ENCODE results near the gene IDH3G. TPM values are rescaled to one million over a fixed set of nuclear protein-coding genes. Genes with fewer than 3 reads are reported as not detected.

The IDH3G gene
- total and polyA plus RNA-seq, 2 experiments from 2014 or later = 99.8 to 110 TPM

- no peak overlapping the region for H3K4me3 ChIP-seq
- no peak overlapping the region for H3K27ac ChIP-seq
- no peak for TF ChIP-seq CTCF (IDR thresholded peaks at IDR 0.05; ENCODE audit: low read depth, low read length)
- no peaks in the 10 kb centered on the region for H3K9me3 ChIP-seq (ENCODE audit: low read depth)
- H3K27me3 ChIP-seq = no peaks in the 10 kb centered on the region
- no peak for DNase-seq (ENCODE audit: low read depth in 1 of 2, low spot score in 1 of 2)
- no peaks in the 10 kb centered on the region for H3K36me3 ChIP-seq
- no peaks in the 10 kb centered on the region for H3K4me1 ChIP-seq (ENCODE audit: low read depth)
Observed at GRCh38 chrX:153783378-153784013, 10.7 kb downstream of the IDH3G start.

GRCh38 chrX:153782871-153783270 is 11.3 kb downstream of the IDH3G start:
- Histone ChIP-seq H3K4me3 (no peak overlapping the region), H3K4me1 (ENCODE audit: low read depth) (no peaks in the 10 kb centered on the region), H3K27ac (no peak overlapping the region), H3K36me3 (no peaks in the 10 kb centered on the region), H3K27me3 (no peaks in the 10 kb centered on the region), H3K9me3 (ENCODE audit: low read depth) (no peaks in the 10 kb centered on the region)
- DNase-seq (ENCODE audit: low read depth in 1 of 2, low spot score in 1 of 2) = no peak
- no peak for TF ChIP-seq CTCF (IDR thresholded peaks at IDR 0.05; ENCODE audit: low read depth, low read length)

- no peaks in the 10 kb centered on the region for H3K9me3 ChIP-seq (ENCODE audit: low read depth)
- H3K4me3 ChIP-seq = no peak overlapping the region
- H3K27ac ChIP-seq = no peak overlapping the region
- no peak for TF ChIP-seq CTCF (IDR thresholded peaks at IDR 0.05; ENCODE audit: low read depth, low read length)
- H3K4me1 ChIP-seq (ENCODE audit: low read depth) = no peaks in the 10 kb centered on the region
- H3K27me3 ChIP-seq = no peaks in the 10 kb centered on the region
- DNase-seq (ENCODE audit: low read depth in 1 of 2, low spot score in 1 of 2) = no peak
- H3K36me3 ChIP-seq = no peaks in the 10 kb centered on the region
Observed at GRCh38 chrX:153782313-153782712, 11.9 kb downstream of the IDH3G start.

GRCh38 chrX:153781428-153782047 is 12.6 kb downstream of the IDH3G start:
- no peak overlapping the region for H3K27ac ChIP-seq
- TF ChIP-seq CTCF (IDR thresholded peaks at IDR 0.05; ENCODE audit: low read depth, low read length) = no peak
- H3K9me3 ChIP-seq (ENCODE audit: low read depth) = no peaks in the 10 kb centered on the region
- no peaks in the 10 kb centered on the region for H3K4me1 ChIP-seq (ENCODE audit: low read depth)
- H3K4me3 ChIP-seq = no peak overlapping the region
- no peaks in the 10 kb centered on the region for H3K36me3 ChIP-seq
- no peak for DNase-seq (ENCODE audit: low read depth in 1 of 2, low spot score in 1 of 2)
- H3K27me3 ChIP-seq = no peaks in the 10 kb centered on the region

GRCh38 chrX:153780678-153781427 is 13.3 kb downstream of the IDH3G start, which contains the start of gene SRPK3:
Gene SRPK3 (plus strand): TSS chrX:153781041. CDS start chrX:153781087, 46 bp downstream.
- DNase-seq (ENCODE audit: low read depth in 1 of 2, low spot score in 1 of 2) = peak in 1 of 2 donors; percentile 11
- Histone ChIP-seq H3K4me1 (ENCODE audit: low read depth) (no peaks in the 10 kb centered on the region), H3K27ac (no peak within 1 kb of the TSS), H3K27me3 (no peaks in the 10 kb centered on the region), H3K4me3 (no peak within 1 kb of the TSS), H3K36me3 (no peaks in the 10 kb centered on the region), H3K9me3 (ENCODE audit: low read depth) (no peaks in the 10 kb centered on the region)
- no peak for TF ChIP-seq CTCF (IDR thresholded peaks at IDR 0.05; ENCODE audit: low read depth, low read length)
